Stimulated activated CD8-positive, alpha-beta memory T cell treated with anti-CD3 and anti-CD28 coated beads, Interleukin-4, amount 100 ng/mL, for 48 hours (primary cell): ENCODE results near the gene DYNLL2.
"Not testable (repeated sequence)": the region's sequence is repeated elsewhere in the genome, so short reads cannot be mapped to it uniquely, and the experiment has no call there.

Experiments
- DNase-seq: peaks from one replicate; pipeline ENCODE4 v3.0.0-alpha.2; 2020

The DYNLL2 gene

DNA sequence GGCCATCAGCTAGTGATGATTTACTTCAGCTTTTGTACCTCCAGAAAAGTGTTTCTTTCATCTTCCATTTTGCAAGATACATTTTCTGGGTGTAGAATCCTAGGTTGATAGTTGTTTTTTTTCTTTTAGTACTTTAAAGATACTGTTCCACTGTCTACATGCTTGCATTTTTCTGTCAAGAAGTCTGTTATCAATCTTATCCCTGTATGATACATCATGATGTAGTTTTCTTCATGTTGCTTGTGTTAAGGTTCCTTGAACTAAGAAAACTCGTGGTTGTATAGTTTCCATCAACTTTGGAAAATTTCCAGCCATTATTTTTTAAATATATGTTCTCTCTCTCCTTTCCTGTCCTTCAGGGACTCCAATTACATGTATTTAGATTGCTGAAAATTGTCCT is 24.1 kb downstream of the DYNLL2 start:
- no peak for DNase-seq

DNA sequence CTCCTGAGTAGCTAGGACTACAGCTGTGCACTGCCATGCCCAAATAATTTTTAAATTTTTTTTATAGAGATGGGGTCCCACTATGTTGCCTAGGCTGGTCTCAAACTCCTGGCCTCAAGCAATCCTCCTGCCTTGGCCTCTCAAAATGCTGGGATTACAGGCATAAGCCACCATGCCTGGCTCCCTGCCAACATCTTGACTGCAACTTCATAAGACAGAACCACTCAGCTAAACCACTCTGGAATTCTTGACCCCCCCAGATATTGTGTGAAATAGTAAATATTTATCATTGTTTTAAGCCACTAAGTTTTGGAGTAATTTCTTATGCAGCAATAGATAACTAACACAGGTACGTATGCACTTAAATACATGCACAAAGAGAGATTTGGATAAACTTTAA is 26.0 kb downstream of the DYNLL2 start:
- DNase-seq = no peak

DNA sequence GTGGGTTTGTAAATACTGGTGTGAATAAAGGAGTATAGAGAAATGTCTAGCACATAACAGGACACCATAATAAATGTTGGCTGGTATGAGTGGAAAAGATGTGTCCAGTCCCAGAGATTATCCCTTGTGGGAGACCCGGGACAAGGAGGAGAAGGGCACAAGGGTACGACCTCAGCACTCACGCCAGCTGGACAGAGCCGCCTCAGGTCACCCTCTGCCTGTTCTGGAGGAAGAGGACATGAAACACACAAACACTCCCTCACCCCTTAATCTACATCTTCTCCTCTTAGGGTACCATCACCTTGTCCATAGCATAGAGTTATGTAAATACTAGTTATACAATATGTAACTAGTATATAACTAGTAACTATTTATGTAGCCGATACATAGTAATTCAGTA is 26.8 kb downstream of the DYNLL2 start:
- DNase-seq = no peak

DNA sequence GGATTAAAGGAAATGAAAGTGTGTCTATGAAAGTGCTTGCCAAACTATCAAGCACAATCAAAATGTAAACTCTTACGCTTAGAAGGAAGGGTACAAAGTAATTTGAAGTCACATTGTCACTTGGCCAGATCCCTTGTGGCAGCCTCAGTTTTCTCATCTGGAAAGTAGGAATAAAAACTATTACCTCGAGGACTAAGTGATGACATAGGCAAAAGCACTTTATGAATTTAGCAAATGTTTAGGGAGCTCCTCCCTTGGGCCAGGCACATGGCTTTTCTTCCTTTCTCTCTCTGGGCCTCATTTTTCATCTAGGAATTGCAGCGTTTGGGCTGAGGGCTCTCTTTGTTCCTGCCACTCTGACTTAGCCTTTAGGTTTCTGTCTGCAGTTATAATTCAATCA is 28.5 kb downstream of the DYNLL2 start:
- DNase-seq = no peak

DNA sequence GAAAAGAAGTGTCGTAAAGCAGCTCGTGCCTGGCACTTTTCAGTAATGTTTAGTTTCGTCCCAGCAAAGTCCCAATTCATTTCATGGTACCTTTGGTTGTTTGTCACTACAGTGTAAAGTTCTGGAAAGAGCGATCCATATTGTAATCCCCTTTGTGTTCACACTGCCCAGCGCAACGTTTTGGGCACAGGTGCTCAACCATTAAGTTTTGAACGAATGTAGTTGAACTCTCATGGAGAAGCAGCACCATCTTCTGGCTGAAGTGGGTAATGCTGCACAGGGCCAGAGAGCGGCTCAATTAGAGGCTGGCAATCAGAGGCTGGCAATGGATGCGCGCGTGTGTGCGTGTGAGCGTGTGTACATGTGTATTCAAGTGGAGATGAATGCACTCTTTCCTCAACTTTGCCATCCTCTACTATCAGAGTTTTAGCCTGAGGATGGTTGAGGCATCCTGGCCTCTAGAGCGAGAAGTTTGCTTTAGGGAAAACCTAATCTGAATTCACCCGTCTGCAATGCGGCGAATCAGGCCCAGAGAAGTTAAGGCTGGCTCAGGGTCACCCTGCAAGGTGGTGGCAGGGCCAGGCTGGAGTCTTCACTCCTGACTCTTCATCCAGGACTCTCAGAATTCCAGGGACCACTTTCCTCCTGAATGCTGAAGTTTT is 29.9 kb downstream of the DYNLL2 start:
- peak; percentile 95 for DNase-seq

DNA sequence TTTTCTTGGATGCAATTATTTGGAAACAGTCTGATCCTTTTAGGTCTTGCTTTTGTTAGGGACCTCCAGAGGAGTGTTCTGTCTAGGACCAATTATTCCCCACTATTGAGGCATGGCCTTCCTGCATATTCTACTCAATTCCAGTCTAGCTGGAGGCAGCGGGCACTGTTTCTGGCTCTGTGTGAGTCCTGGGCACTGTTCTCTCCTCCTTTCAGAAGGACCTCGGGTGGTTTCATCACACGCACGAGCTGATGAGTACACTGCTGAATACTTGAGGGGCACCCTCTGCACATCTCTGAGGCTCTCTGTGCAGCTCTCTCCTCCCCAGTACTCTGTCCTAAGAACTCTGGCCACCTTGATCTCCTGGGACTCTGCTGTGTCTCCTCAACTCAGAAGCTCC is 30.7 kb downstream of the DYNLL2 start:
- no peak for DNase-seq

DNA sequence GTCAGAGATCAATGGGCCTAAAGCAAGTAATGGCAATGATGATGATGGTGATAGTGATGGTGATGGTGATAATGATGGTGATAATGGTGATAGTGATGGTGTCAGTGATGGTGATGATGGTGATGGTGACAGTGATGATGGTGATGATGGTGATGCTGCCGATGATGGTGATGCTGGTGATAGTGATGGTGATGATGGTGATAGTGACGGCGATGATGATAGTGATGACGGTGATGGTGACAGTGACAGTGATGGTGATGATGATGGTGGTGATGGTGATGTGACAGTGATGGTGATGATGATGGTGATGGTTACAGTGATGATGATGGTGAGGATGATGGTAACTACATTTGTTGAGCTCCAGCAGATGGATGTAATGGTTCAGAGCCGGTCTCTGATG is 34.2 kb downstream of the DYNLL2 start:
- no peak for DNase-seq

DNA sequence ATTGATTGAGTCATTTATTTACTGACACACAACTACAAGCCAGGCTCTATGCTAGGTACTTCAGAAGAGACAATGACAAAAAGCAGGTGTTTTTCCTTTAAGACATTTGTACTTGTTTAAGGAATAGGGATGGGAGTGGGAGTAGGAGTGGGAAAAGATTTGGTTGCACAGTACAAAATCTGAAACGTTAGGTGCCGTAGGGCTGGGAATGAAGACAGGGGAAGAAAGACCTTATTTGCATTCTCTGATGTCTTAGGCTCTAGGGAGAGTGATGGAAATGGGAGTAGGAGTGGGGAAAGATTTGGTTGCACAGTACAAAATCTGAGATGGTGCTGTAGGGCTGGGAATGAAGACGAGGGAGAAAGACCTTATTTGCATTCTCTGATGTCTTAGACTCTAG is 36.3 kb downstream of the DYNLL2 start:
- no peak for DNase-seq

DNA sequence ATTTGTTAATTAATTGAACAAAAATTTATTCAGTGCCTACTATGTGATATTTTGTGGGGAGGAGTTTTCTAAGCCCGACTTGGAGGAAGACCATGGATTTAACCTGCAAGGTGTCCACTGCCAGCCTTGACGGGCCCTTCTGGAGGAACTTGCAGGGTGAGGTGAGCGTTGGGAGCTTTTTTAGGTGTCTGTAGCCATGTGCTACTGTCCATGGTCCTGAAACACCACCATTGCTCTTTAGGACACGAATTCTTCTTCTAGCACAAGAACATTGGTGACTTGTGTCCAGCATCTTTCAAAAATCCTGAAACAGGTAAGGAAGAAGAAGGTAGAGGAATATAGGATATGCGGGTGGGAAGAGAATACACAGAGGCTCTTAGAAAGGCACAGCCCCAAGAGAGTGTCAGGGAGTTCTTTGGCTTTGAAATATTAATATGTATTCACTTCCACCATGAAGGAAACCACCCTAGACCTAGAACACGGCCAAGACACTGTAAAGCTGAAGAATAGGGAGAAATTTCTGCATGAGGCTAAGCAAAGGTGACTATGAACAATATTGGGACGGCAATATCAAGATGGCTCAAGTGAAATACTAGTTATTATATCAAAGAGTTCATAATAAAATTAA is 37.1 kb downstream of the DYNLL2 start:
- peak; percentile 59 for DNase-seq

DNA sequence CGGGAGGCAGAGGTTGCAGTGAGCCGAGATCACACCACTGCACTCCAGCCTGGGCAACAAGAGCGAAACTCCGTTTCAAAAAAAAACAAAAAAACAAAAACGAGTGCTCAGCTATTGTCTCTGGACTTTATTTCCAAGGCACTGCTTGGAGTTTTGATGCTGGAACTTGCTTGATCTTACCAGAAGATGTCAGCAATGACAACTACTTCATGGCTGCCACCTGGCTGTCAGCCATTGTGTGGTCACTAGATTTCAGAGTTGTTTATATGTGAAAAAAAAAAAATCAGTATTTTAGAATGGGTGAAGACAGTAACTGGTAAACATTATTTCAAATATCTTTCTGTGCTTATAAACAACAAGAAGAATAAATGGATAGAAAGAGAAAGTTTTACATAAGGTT is 38.7 kb downstream of the DYNLL2 start:
- DNase-seq = peak; percentile 30

DNA sequence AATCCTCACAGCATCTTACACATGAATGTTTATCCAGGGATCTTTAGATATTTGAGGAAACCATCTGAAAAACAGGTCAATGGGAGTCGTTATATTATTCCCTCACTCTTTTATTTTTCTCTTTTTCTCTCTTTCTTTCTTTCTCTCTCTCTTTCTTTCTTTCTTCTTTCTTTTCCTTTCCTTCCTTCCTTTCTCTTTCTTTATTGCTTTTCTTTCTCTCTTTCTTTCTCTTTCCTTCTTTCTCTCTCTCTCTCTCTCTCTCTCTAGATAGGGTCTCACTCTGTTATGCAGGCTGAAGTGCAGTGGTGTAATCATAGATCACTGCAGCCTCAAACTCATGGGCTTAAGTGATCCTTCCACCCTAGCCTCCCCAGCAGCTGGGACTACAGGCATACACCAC is 44.6 kb downstream of the DYNLL2 start:
- no peak for DNase-seq

DNA sequence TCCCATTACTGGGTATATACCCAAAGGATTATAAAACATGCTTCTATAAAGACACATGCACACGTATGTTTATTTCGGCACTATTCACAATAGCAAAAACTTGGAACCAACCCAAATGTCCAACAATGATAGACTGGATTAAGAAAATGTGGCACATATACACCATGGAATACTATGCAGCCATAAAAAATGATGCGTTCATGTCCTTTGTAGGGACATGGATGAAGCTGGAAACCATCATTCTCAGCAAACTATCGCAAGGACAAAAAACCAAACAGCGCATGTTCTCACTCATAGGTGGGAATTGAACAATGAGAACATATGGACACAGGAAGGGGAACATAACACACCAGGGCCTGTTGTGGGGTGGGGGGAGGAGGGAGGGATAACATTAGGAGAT is 49.5 kb downstream of the DYNLL2 start:
- not testable (repeated sequence) for DNase-seq

DNA sequence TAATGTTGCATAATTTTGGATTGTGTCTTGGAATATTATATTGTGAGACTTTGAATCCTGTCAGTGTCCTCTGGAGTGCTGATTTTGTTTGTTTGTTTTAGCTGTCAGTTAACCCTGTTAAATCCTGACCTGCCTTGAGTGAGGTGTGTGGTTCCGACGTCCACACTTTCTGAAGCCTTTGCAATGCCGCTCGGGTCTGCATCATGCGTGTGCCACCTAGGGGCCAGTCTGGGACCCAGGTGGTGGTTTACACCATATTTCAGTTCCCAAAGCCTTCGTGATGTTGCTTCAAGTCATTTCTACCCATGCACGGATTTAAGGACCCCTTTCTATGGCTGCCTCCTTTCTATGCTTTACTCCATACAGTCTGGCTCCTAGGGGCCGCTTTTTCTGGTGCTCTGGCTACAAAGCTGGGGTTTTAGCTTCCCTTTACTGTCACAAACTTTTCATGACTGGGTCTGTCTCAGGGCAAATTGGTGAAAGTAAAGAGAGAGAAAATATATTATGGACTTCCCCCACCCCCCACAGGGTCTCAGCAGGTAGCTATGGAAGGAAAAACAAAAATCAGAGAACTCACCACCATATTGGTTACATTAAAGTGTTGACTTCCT is 53.6 kb downstream of the DYNLL2 start:
- DNase-seq = no peak

DNA sequence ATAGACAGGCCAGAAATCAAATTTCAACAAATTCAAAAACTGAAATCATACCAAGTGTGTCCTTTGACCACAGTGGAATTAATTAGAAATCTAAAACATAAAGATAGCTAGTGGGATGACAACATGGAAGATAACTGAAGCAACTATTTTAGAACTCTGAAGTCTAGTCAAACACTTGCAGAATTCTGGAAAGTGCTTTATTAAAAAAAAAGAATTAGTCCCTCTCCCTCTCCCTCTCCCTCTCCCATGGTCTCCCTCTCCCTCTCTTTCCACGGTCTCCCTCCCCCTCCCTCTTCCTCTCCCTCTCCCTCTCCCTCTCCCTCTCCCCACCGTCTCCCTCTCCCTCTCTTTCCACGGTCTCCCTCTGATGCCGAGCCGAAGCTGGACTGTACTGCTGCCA is 58.3 kb downstream of the DYNLL2 start:
- no peak for DNase-seq

DNA sequence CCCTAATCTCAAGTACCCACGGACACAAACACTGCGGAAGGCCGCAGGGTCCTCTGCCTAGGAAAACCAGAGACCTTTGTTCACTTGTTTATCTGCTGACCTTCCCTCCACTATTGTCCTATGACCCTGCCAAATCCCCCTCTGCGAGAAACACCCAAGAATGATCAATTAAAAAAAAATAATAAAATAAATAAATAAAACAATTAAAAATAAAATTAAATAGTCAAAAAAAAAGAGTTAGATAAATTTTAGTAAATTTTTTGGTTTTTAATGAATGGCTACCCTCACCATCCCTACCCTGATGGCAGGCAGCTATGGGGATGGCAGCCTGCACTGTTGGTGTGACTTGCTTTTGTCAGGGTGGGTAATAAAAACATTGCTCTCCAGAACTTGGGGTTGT is 60.1 kb downstream of the DYNLL2 start:
- DNase-seq = not testable (repeated sequence)

DNA sequence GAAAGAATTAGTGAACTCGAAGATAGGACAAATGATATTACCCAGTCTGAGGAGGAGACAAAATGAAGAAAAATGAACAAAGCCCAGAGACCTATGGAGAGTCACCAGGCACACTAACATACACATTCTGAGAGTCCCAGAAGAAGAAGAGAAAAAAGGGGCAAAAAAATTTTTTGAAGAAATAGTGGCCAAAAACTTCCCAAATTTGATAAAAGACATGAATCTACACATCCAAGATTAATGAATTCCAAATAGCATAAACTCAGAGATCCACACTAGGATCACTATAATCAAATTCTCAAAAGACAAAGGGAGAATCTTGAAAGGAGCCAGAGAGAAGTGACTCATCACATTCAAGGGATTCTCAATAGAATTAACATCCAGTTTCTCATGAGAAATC is 61.6 kb downstream of the DYNLL2 start:
- no peak for DNase-seq
